H7 (cell line): ENCODE data around the gene MGP. TPM values are rescaled to one million over a fixed set of nuclear protein-coding genes. Genes with fewer than 3 reads are reported as not detected.

ENCODE experiments used
- DNase-seq: peaks from one replicate; pipeline ENCODE4 v3.0.0; 2012
- H3K27me3 ChIP-seq: 2 replicates; pipeline ENCODE4 v1.6.0; 2011; ENCODE audit warnings: mild to moderate bottlenecking, low read length; ENCODE audit not compliant: control insufficient read depth, insufficient read depth
- H3K36me3 ChIP-seq: replicated peaks from 2 replicates; pipeline ENCODE4 v1.5.1; 2011; ENCODE audit warnings: low read length; ENCODE audit not compliant: control insufficient read depth, insufficient read depth
- H3K4me3 ChIP-seq: 2 replicates; pipeline ENCODE4 v1.5.1; 2011; ENCODE audit warnings: low read depth, mild to moderate bottlenecking, control low read depth, low read length, moderate library complexity; ENCODE audit not compliant: insufficient read depth
- total RNA-seq: library from RNA; depleted of rRNA; stranded (reverse); fragments of >200 nt; shearing (Covaris generic); gene quantifications from 2 replicates; pipeline ENCODE4 v1.2.3, GENCODE V29; 2014; rRNA removed

Gene MGP
- not detected in 2 replicates for total RNA-seq

- Histone ChIP-seq H3K4me3 (no peak within 1 kb of the TSS), H3K36me3 (no peaks in the 10 kb centered on the region), H3K27me3 (no peaks in the 10 kb centered on the region)
- DNase-seq, result no peak
Observed at GRCh38 chr12:14885718-14886221, at the start of gene MGP. MGP (minus strand) TSS chr12:14885854; CDS start chr12:14885791, 63 bp downstream.

- Histone ChIP-seq H3K27me3 (no peaks in the 10 kb centered on the region), H3K4me3 (no peak overlapping the region), H3K36me3 (no peaks in the 10 kb centered on the region)
- no peak for DNase-seq
Observed at GRCh38 chr12:14935031-14935430, 49.4 kb upstream of the MGP start.

DNA sequence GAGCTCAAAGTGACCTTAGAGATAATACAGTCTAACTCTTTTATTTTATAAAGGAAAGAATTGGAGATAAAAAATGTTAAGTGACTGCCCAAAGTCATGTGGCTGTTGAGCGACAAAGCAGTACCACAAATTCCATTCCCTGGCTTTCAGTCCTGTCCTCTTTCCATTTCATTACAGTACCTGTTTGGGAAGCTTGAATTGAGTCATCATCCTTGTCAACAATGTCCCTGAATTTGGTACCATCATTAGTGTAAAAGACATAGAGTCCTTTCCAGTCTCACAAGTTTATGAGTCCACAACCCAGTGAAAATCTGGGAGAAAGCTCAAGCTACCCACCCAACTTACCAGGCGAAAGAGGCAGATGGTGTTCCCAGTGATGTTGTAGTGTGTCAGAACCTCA is 48.9 kb upstream of the MGP start:
- Histone ChIP-seq H3K27me3 (no peaks in the 10 kb centered on the region), H3K36me3 (no peaks in the 10 kb centered on the region), H3K4me3 (no peak overlapping the region)
- no peak for DNase-seq

- Histone ChIP-seq H3K27me3 (no peaks in the 10 kb centered on the region), H3K36me3 (no peaks in the 10 kb centered on the region), H3K4me3 (no peak overlapping the region)
- no peak for DNase-seq
Observed at GRCh38 chr12:14931791-14932560, 46.3 kb upstream of the MGP start.

- Histone ChIP-seq H3K27me3 (no peaks in the 10 kb centered on the region), H3K4me3 (no peak overlapping the region)
- no peak for DNase-seq
Observed at GRCh38 chr12:14931359-14931758, 45.7 kb upstream of the MGP start.

GRCh38 chr12:14930299-14930698 is 44.6 kb upstream of the MGP start:
- no peaks in the 10 kb centered on the region for H3K36me3 ChIP-seq
- H3K27me3 ChIP-seq, result no peaks in the 10 kb centered on the region
- no peak overlapping the region for H3K4me3 ChIP-seq
- DNase-seq, result no peak

More at GRCh38 chr12:14931359-14931758, 45.7 kb upstream of the MGP start:
- no peaks in the 10 kb centered on the region for H3K36me3 ChIP-seq

- peak; percentile 16 for DNase-seq
- Histone ChIP-seq H3K4me3 (no peak overlapping the region), H3K27me3 (no peaks in the 10 kb centered on the region)
Observed at GRCh38 chr12:14928931-14929330, 43.3 kb upstream of the MGP start.

GRCh38 chr12:14927267-14927666 is 41.6 kb upstream of the MGP start:
- Histone ChIP-seq H3K36me3 (no peaks in the 10 kb centered on the region), H3K27me3 (no peaks in the 10 kb centered on the region), H3K4me3 (no peak overlapping the region)
- no peak for DNase-seq

More at GRCh38 chr12:14928931-14929330, 43.3 kb upstream of the MGP start:
- no peaks in the 10 kb centered on the region for H3K36me3 ChIP-seq

DNA sequence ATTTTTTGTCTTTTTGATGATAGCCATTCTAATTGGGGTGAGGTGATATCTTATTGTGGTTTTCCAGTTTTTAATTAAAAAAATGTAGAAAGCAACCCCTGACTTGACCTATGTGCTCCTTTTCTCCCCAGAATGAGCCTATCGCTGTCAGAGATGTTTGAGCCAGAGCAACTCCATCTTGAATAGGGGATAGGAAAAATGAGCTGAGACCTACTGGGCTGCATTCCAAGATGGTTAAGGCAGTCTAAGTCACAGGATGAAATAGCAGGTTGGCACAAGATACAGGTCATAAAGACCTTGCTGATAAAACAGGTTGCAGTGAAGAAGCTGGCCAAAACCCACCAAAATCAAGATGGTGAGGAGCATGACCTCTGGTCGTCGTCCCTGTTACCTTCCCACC is 38.9 kb upstream of the MGP start:
- Histone ChIP-seq H3K36me3 (no peaks in the 10 kb centered on the region), H3K27me3 (no peaks in the 10 kb centered on the region), H3K4me3 (no peak overlapping the region)
- no peak for DNase-seq

GRCh38 chr12:14923944-14924343 is 38.3 kb upstream of the MGP start:
- Histone ChIP-seq H3K36me3 (no peaks in the 10 kb centered on the region), H3K4me3 (no peak overlapping the region), H3K27me3 (no peaks in the 10 kb centered on the region)
- DNase-seq, result no peak

DNA sequence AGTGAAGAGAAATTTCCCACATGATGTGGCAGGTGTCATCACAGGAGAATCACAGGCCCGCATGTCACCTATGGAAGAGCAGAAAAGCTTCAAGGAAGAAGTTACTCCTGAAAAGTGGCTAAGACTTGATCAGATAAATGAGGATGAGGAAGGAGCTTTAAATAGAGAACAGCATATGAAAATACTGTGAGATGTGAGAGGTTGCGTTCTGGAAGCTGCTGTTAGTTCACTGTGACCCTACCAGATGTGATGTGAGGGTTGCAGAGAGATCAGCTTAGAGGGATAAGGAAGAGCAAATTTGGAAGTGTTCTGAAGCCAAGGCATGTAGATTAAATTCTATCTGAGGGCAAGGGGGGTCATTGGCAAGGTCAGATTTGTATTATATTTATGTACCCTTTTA is 35.6 kb upstream of the MGP start:
- no peak for DNase-seq
- H3K36me3 ChIP-seq, result no peaks in the 10 kb centered on the region
- H3K4me3 ChIP-seq, result no peak overlapping the region
- H3K27me3 ChIP-seq, result no peaks in the 10 kb centered on the region

DNA sequence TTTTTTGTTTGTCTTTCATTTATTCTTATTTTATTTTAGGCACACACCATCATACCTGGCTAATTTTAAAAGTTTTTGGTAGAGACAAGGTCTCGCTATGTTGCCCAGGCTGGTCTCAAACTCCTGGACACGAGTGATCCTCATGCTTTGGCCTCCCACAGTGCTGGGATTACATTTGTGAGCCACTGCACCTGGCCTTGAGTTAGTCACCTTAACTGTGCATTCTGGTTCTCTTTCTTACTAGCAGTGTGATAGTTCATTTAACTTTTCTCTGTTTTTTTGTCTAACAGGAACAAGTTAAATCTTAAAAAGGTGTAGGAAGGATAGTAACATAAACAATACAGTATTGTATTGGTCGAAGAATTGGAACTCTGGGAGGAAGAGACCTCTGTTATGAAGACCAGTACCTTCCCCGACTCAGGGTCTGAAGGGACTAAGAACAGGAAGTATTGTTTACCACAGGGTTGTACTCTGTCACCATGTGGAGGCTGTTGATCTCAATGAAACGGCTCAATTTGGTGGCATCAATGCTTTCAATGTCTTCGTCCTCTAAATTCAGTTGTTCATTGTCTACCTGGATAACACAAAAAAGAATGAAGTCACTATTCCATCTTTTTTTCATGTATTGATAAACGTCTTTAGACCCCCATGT is 34.9 kb upstream of the MGP start:
- no peaks in the 10 kb centered on the region for H3K27me3 ChIP-seq
- H3K36me3 ChIP-seq, result no peaks in the 10 kb centered on the region
- DNase-seq, result no peak
- H3K4me3 ChIP-seq, result no peak overlapping the region

DNA sequence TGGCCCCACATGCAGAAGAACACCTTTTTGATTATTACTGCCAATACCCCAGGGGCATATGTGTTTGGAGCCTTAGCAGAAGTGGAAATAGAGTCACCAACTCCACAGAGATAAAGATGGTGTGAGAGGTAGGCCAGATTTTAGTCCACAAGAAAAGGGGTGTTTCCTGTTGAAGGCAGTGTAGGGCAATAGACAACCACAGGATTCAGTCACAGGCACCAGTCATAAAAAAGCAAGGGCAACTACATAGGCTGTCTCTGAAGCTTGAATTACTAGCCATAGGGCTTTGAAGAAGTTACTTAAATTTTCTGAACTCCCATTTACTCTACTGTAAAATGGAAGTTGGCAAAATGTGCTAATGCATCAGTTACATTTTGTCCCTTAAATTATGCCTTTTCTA is 33.8 kb upstream of the MGP start:
- H3K4me3 ChIP-seq, result no peak overlapping the region
- DNase-seq, result no peak
- no peaks in the 10 kb centered on the region for H3K27me3 ChIP-seq
- H3K36me3 ChIP-seq, result no peaks in the 10 kb centered on the region

DNA sequence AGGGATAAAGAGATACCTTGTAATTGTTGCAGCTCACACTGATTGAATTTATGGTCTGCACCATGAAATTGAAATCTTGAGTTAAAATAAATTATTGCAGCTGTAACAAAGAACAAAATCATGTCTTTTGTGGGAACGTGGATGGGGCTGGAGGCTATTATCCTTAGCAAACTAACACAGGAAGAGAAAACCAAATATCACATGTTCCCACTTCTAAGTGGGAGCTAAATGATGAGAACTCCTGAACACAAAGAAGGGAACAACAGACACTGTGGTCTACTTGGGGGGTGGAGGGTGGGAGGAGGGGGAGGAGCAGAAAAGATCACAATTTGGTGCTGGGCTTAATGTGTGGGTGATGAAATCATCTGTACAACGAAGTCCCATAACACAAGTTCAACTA is 30.1 kb upstream of the MGP start:
- no peak overlapping the region for H3K4me3 ChIP-seq
- H3K27me3 ChIP-seq, result no peaks in the 10 kb centered on the region
- H3K36me3 ChIP-seq, result no peaks in the 10 kb centered on the region
- DNase-seq, result no peak

GRCh38 chr12:14913381-14913781 is 27.7 kb upstream of the MGP start:
- Histone ChIP-seq H3K36me3 (no peaks in the 10 kb centered on the region), H3K27me3 (no peaks in the 10 kb centered on the region), H3K4me3 (no peak overlapping the region)
- no peak for DNase-seq
